Activated T-cell treated with anti-CD3 and anti-CD28 coated beads for 48 hours (primary cell): ENCODE data around the gene NPBWR2.
A peak's percentile ranks its signal among the peaks of the same experiment; 100 is the strongest.

Source experiments
- DNase-seq: peaks from one replicate; pipeline ENCODE4 v3.0.0-alpha.2; 2020; ENCODE audit warnings: low read depth

NPBWR2 gene

GRCh38 chr20:64072498-64073063 lies 34.8 kb downstream of the NPBWR2 start:
- no peak for DNase-seq

- DNase-seq, result no peak
These were observed 35.7 kb downstream of the NPBWR2 start for GRCh38 chr20:64071341-64072332.

- no peak for DNase-seq
These were observed 36.9 kb downstream of the NPBWR2 start for GRCh38 chr20:64070244-64070993.

DNA sequence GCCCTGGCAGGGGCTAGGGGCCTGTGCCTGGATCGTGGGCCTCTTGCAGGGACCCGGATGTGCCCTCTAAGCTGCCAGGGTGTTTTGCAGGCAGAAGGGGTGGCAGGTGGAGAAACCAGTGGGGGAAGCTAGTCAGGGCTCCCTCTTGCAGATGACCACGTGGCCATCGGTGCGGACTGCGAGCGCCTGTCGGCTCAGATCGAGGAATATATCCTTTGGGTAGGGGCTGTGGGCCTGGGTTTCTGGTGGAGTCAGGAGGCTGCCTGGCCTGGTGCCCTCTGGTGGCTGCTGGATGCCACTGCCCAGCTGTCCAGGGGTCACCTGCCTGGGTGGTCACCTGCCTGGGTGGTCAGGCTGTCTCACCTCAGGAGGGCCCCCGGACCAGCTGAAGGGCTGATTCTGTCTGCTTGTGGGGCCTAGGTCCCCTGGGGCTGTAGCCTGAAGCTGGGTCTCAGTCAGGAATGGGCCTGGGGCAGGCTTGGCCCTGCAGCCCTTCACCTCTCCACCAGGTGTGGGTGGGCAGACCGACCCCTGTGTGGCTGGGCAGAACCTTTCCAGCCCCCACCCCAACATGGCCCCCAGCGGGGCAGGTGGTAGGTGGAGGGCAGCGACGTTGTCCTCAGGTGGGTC lies 37.6 kb downstream of the NPBWR2 start:
- no peak for DNase-seq

DNA sequence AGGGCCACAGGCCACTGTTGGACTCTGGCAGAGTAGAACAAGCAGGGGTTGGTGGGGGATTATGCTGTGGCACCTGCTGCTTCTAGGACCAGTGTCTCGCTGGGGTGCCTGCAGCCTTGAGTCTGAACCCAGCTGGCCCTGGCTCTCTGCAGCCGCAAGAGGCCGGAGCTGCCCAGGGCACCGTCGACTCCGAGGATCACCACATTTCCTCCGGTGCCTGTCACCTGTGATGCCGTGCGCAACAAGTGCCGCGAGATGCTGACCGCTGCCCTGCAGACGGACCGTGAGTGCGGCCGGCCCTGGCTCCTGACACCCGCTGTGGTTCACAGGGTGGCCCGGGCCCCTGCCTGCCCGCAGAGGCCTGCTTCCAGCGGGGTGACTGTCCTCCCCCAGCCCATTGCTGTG lies 38.2 kb downstream of the NPBWR2 start:
- no peak for DNase-seq

DNA sequence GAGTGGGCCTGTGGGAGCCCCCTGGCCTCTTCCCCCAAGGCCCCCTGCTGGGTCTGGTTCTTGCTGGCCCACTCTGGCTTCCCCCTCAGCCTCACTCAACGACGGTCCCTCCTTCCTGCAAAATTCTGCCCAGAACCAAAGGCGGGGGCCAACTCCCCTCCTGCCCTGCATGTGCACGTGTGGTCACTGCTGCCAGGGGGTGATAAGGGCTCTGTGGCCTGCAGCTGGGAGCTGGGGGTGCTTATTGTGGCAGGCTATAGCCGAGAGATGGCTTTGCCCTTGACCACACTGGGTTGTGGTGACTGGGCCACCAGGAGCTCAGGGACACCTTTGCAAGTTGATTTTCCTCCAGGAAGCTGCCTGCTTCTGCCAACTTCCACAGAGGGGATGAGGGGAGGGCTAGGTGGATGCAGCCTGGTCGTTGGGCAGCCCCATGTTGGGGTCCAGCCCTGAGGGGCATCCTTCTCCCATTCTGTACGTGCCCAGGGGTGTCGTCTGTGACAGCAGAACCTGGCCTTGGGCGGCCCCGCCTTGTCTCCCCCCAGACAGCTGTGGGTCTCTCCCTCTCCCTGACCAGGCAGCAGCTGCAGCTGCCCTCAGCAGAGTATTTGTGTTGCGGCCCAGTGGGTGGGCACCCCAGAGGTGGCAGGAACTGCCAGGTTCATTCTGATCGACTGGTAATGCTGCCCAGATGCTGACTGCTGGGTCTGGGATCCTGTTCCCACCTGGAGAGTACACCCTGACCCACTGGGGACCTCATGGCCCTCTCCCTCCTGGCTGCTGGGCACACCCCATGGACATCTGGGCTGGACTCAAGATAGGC lies 38.8 kb downstream of the NPBWR2 start:
- DNase-seq, result no peak

- DNase-seq, result no peak
These were observed 39.5 kb downstream of the NPBWR2 start for GRCh38 chr20:64067733-64068307.

- DNase-seq, result no peak
These were observed 40.2 kb downstream of the NPBWR2 start for GRCh38 chr20:64067005-64067632.

- peak; percentile 61 for DNase-seq
These were observed 41.4 kb downstream of the NPBWR2 start for GRCh38 chr20:64065974-64066343.

- DNase-seq, result no peak
These were observed 42.0 kb downstream of the NPBWR2 start for GRCh38 chr20:64065062-64065973.

GRCh38 chr20:64064145-64064698 lies 43.1 kb downstream of the NPBWR2 start:
- DNase-seq, result no peak

DNA sequence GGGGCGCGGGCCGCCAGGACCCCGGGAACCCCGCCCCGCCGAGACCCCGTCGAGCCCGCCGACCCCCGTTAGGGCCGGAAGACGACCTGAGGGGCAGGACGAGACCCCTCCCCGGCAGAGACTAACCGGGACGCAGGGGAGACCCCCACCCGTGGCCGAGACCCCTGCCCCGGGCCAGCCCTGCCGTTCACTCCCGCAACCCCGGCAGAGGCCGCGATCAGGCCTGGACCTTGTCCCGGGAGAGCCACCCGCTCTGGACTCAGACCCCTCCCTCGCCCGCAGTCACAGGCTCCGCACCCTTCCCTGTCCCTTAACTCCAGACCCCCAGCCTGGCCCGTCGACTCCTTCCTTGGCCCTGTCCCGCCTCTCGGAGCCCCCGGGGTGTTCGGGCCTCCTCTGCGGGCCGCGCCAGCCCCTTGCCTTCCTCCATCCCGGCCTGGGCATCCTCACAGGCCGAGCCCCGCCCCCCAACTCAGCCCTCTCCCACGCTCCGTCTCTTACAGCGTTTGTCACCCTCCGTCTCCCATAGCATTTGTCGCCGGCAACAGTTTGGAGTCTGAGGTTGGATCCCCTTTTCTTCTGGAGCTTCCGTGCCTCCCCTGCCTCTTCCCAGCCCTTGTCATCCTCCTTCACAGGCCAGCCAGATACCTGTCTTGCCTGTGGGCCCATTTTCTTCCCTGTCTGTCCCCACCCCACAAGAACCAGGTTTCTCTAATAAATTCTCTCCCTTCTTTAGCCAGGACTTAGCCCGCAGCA lies 43.8 kb downstream of the NPBWR2 start:
- no peak for DNase-seq

- peak; percentile 93 for DNase-seq
These were observed 44.6 kb downstream of the NPBWR2 start, which contains the start of gene TCEA2 for GRCh38 chr20:64062596-64063388. TCEA2 (plus strand) TSS chr20:64063198; CDS start chr20:64063313, 115 bp downstream.

- DNase-seq, result no peak
These were observed 45.1 kb downstream of the NPBWR2 start for GRCh38 chr20:64062276-64062595.

GRCh38 chr20:64058536-64058935 lies 48.8 kb downstream of the NPBWR2 start:
- no peak for DNase-seq

DNA sequence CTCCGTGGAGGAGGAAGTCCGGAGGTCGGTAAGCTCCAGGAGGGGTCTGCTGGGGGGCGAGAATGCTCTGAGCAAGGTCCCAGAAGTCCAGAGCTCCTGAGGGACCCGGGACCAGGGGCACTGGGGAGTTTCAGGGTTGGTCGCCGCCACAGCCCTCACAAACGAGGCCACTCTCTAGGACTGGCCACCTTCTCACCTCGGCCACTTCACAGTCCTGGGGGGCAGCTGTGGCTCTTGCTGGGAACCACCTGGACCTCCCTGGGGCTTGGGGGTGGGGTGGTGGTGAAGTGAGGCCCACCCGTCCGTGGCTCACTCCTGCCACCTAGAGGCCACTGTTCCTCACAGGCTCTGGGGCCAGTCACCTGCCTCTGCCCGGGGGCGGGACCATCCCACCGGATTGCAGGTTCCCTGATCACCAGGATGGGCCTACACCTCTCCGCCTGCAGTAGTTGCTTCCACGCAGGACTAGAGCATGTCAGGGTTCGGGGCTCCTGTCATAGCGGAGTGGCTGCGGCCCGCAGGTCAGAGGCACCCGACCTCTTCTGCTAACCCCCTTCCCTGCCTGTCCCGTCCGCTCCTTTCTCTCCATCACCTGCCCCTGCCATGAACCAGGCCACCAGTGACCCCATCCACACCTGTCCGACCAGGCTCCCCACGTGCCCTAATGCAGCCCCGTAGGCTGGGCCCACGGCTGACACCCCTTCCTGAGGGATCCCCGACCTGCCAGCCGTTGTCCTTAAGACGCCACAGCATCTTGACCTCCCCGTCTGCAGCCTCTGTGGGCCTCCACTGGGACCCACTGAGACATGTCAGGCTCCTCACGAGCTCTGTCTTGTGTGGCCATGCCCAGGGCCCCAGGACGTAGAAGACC lies 49.5 kb downstream of the NPBWR2 start:
- peak; percentile 82 for DNase-seq
